ENCODE data around the gene CERK.

Gene CERK

GRCh38 chr22:46749682-46750529 lies 11.9 kb upstream of the CERK start:
- H3K4me1 ChIP-seq (ENCODE audit: control insufficient read depth, low read depth, low read length), result no peaks in the 10 kb centered on the region
- H3K27me3 ChIP-seq (ENCODE audit: insufficient read depth, low read length, poor library complexity), result no peaks in the 10 kb centered on the region
- no peak overlapping the region for H4K8ac ChIP-seq (ENCODE audit: low read depth, low read length)
- H3K79me1 ChIP-seq (ENCODE audit: low read length), result no peaks in the 10 kb centered on the region
- H2BK15ac ChIP-seq (replicated peaks; ENCODE audit: low read depth), result no peak overlapping the region
- H3K18ac ChIP-seq (ENCODE audit: low read length), result no peak overlapping the region
- no peak overlapping the region for H4K5ac ChIP-seq (ENCODE audit: low read length)
- no peak overlapping the region for H3K23ac ChIP-seq (ENCODE audit: low read length)
- H3K79me2 ChIP-seq (ENCODE audit: control insufficient read depth, insufficient read depth, low read length), result no peaks in the 10 kb centered on the region
- no peaks in the 10 kb centered on the region for H3K36me3 ChIP-seq (ENCODE audit: control insufficient read depth, insufficient read depth, low read length)
- no peak overlapping the region for H2BK5ac ChIP-seq (ENCODE audit: low read length)
- H3K4me2 ChIP-seq (ENCODE audit: low read length), result no peak overlapping the region
- DNase-seq, result no peak
- no CpG with 5 or more reads among the region's 14 CpGs for WGBS (ENCODE audit: extremely low coverage, insufficient coverage, low lambda C conversion rate)
- no peak overlapping the region for H2BK120ac ChIP-seq (ENCODE audit: low read depth, low read length)
- H3K56ac ChIP-seq (ENCODE audit: low read length), result no peak overlapping the region
- H3K4me3 ChIP-seq (ENCODE audit: low read length), result no peak overlapping the region
- H3K4ac ChIP-seq (ENCODE audit: low read depth, low read length), result no peak overlapping the region
- H3K27ac ChIP-seq (ENCODE audit: low read depth, low read length), result no peak overlapping the region
- H3K9ac ChIP-seq (ENCODE audit: low read length), result no peak overlapping the region
- no peak overlapping the region for H2AK5ac ChIP-seq (ENCODE audit: low read length)

DNA sequence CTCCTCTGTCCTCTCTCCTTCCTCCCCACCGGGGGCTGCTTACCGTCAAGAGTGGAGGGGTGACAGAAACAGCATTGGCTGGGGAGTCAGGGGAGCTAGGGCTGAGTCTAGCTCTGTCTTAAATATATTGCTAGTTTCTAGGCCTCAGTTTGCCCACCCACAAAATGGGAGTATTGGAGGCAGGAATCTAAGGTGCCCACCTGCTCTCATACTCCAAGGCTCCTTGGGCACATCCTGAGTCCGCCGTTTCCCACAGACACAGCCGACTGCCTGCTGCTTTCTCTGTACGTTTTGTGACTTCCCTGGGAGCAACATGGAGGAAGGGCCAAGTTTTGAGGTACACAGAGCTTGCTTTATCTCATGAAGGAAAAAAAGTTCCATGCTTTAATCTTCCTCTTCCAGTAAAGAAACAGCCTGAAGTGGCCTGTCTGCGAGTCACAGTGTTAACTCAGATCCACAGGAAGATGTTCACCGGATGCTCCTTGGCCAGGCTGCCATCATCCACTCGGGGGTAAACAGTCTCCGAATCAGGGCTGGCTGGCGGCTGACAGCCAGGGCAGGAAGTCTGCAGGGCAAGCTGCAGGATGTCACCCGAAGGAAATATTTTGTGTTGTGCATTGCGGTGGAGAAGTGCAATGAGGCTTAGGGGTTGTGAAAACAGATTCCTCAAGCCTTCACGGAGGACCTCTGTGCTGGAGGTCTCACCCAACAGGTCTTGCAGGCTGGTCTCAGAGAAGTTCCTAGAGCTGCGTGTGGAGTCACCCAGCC lies 11.0 kb upstream of the CERK start:
- Histone ChIP-seq H3K18ac (ENCODE audit: low read length) (no peak overlapping the region), H3K79me1 (ENCODE audit: low read length) (no peaks in the 10 kb centered on the region), H2BK120ac (ENCODE audit: low read depth, low read length) (no peak overlapping the region), H2BK5ac (ENCODE audit: low read length) (no peak overlapping the region), H3K4me2 (ENCODE audit: low read length) (no peak overlapping the region), H4K5ac (ENCODE audit: low read length) (no peak overlapping the region), H3K27ac (ENCODE audit: low read depth, low read length) (no peak overlapping the region), H3K4ac (ENCODE audit: low read depth, low read length) (no peak overlapping the region), H3K4me1 (ENCODE audit: control insufficient read depth, low read depth, low read length) (no peaks in the 10 kb centered on the region), H3K36me3 (ENCODE audit: control insufficient read depth, insufficient read depth, low read length) (no peaks in the 10 kb centered on the region), H3K9ac (ENCODE audit: low read length) (no peak overlapping the region), H3K79me2 (ENCODE audit: control insufficient read depth, insufficient read depth, low read length) (no peaks in the 10 kb centered on the region), H4K8ac (ENCODE audit: low read depth, low read length) (no peak overlapping the region), H2BK15ac (replicated peaks; ENCODE audit: low read depth) (no peak overlapping the region), H3K23ac (ENCODE audit: low read length) (no peak overlapping the region), H3K27me3 (ENCODE audit: insufficient read depth, low read length, poor library complexity) (no peaks in the 10 kb centered on the region), H2AK5ac (ENCODE audit: low read length) (no peak overlapping the region), H3K4me3 (ENCODE audit: low read length) (no peak overlapping the region), H3K56ac (ENCODE audit: low read length) (no peak overlapping the region)
- WGBS (ENCODE audit: extremely low coverage, insufficient coverage, low lambda C conversion rate), result no CpG with 5 or more reads among the region's 15 CpGs
- DNase-seq, result no peak

- Histone ChIP-seq H2AK5ac (ENCODE audit: low read length) (no peak overlapping the region), H3K18ac (ENCODE audit: low read length) (no peak overlapping the region), H2BK120ac (ENCODE audit: low read depth, low read length) (no peak overlapping the region), H3K4me1 (ENCODE audit: control insufficient read depth, low read depth, low read length) (no peaks in the 10 kb centered on the region), H3K4me3 (ENCODE audit: low read length) (no peak overlapping the region), H3K4me2 (ENCODE audit: low read length) (no peak overlapping the region), H3K27ac (ENCODE audit: low read depth, low read length) (no peak overlapping the region), H3K4ac (ENCODE audit: low read depth, low read length) (no peak overlapping the region), H3K27me3 (ENCODE audit: insufficient read depth, low read length, poor library complexity) (no peaks in the 10 kb centered on the region), H3K9ac (ENCODE audit: low read length) (no peak overlapping the region), H3K36me3 (ENCODE audit: control insufficient read depth, insufficient read depth, low read length) (no peaks in the 10 kb centered on the region), H4K8ac (ENCODE audit: low read depth, low read length) (no peak overlapping the region), H3K79me2 (ENCODE audit: control insufficient read depth, insufficient read depth, low read length) (no peaks in the 10 kb centered on the region), H2BK15ac (replicated peaks; ENCODE audit: low read depth) (no peak overlapping the region), H4K5ac (ENCODE audit: low read length) (no peak overlapping the region), H2BK5ac (ENCODE audit: low read length) (no peak overlapping the region), H3K23ac (ENCODE audit: low read length) (no peak overlapping the region), H3K56ac (ENCODE audit: low read length) (no peak overlapping the region), H3K79me1 (ENCODE audit: low read length) (no peaks in the 10 kb centered on the region)
- WGBS (ENCODE audit: extremely low coverage, insufficient coverage, low lambda C conversion rate), result no CpG with 5 or more reads among the region's 20 CpGs
- DNase-seq, result no peak
Measured at GRCh38 chr22:46748206-46748907, 10.3 kb upstream of the CERK start.

- Histone ChIP-seq H3K27ac (ENCODE audit: low read depth, low read length) (no peak overlapping the region), H3K4me2 (ENCODE audit: low read length) (no peak overlapping the region), H4K5ac (ENCODE audit: low read length) (no peak overlapping the region), H3K27me3 (ENCODE audit: insufficient read depth, low read length, poor library complexity) (no peaks in the 10 kb centered on the region), H3K36me3 (ENCODE audit: control insufficient read depth, insufficient read depth, low read length) (no peaks in the 10 kb centered on the region), H3K9ac (ENCODE audit: low read length) (no peak overlapping the region), H3K4me3 (ENCODE audit: low read length) (no peak overlapping the region), H3K79me1 (ENCODE audit: low read length) (no peaks in the 10 kb centered on the region), H3K23ac (ENCODE audit: low read length) (no peak overlapping the region), H2BK15ac (replicated peaks; ENCODE audit: low read depth) (no peak overlapping the region), H2BK120ac (ENCODE audit: low read depth, low read length) (no peak overlapping the region), H2BK5ac (ENCODE audit: low read length) (no peak overlapping the region), H2AK5ac (ENCODE audit: low read length) (no peak overlapping the region), H4K8ac (ENCODE audit: low read depth, low read length) (no peak overlapping the region), H3K56ac (ENCODE audit: low read length) (no peak overlapping the region), H3K4me1 (ENCODE audit: control insufficient read depth, low read depth, low read length) (no peaks in the 10 kb centered on the region), H3K18ac (ENCODE audit: low read length) (no peak overlapping the region), H3K4ac (ENCODE audit: low read depth, low read length) (no peak overlapping the region), H3K79me2 (ENCODE audit: control insufficient read depth, insufficient read depth, low read length) (no peaks in the 10 kb centered on the region)
- no CpG with 5 or more reads among the region's 8 CpGs for WGBS (ENCODE audit: extremely low coverage, insufficient coverage, low lambda C conversion rate)
- DNase-seq, result no peak
Measured at GRCh38 chr22:46747646-46748045, 9.6 kb upstream of the CERK start.

DNA sequence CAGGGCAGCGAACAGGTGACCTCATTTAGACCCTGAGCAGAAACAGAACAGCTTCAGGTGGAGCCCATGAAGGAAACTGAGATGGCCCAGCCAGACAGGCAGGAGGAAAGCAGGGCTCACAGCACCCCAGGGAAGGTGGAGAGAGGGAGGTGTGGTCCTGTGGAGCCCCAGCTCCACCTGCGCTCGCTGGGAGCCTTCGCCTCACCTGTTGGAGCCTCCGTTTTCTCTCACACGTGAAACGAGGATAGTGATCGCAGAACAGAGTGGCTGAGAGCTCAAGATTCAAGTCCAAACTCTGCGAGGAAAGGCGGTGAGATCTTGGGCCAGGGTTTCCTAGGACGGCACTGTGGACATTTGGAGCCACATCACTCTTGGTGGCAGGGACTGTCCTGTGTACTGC lies 8.6 kb upstream of the CERK start:
- Histone ChIP-seq H3K4me3 (ENCODE audit: low read length) (no peak overlapping the region), H4K8ac (ENCODE audit: low read depth, low read length) (no peak overlapping the region), H2BK120ac (ENCODE audit: low read depth, low read length) (no peak overlapping the region), H3K4me1 (ENCODE audit: control insufficient read depth, low read depth, low read length) (no peaks in the 10 kb centered on the region), H3K18ac (ENCODE audit: low read length) (no peak overlapping the region), H3K23ac (ENCODE audit: low read length) (no peak overlapping the region), H3K79me2 (ENCODE audit: control insufficient read depth, insufficient read depth, low read length) (no peaks in the 10 kb centered on the region), H2BK5ac (ENCODE audit: low read length) (no peak overlapping the region), H3K27ac (ENCODE audit: low read depth, low read length) (no peak overlapping the region), H3K4ac (ENCODE audit: low read depth, low read length) (no peak overlapping the region), H2AK5ac (ENCODE audit: low read length) (no peak overlapping the region), H3K36me3 (ENCODE audit: control insufficient read depth, insufficient read depth, low read length) (no peaks in the 10 kb centered on the region), H2BK15ac (replicated peaks; ENCODE audit: low read depth) (no peak overlapping the region), H3K4me2 (ENCODE audit: low read length) (no peak overlapping the region), H3K9ac (ENCODE audit: low read length) (no peak overlapping the region), H4K5ac (ENCODE audit: low read length) (no peak overlapping the region), H3K79me1 (ENCODE audit: low read length) (no peaks in the 10 kb centered on the region), H3K56ac (ENCODE audit: low read length) (no peak overlapping the region), H3K27me3 (ENCODE audit: insufficient read depth, low read length, poor library complexity) (no peaks in the 10 kb centered on the region)
- no CpG with 5 or more reads among the region's 11 CpGs for WGBS (ENCODE audit: extremely low coverage, insufficient coverage, low lambda C conversion rate)
- no peak for DNase-seq
